ENCODE measurements around the gene CXCL1.

CXCL1 gene

GRCh38 chr4:73836373-73837279, 32.6 kb upstream of the CXCL1 start, which contains the start of gene CXCL6:
Gene CXCL6, plus strand, starts transcription at chr4:73836678. Its CDS starts 73 bp downstream, at chr4:73836751.
- no peak within 1 kb of the TSS for H2BK120ac ChIP-seq (ENCODE audit: low read depth, low read length)
- no peaks in the 10 kb centered on the region for H3K9me3 ChIP-seq (ENCODE audit: control insufficient read depth, low read length)
- 4% methylated on average over 40 of the region's 41 CpGs for WGBS
- peak within 1 kb of the TSS; percentile 69 for H3K27ac ChIP-seq (ENCODE audit: low read length, poor library complexity, severe bottlenecking)
- H3K14ac ChIP-seq (ENCODE audit: low read length in 2 of 2): no peak within 1 kb of the TSS
- H2AK5ac ChIP-seq (ENCODE audit: low read length, severe bottlenecking): peak within 1 kb of the TSS; percentile 39
- peak within 1 kb of the TSS; percentile 20 to 81 for H3K4ac ChIP-seq (ENCODE audit: low read depth in 1 of 2, low read length in 2 of 2)
- peak within 1 kb of the TSS; percentile 1 for H2AFZ ChIP-seq (ENCODE audit: low read depth, low read length)
- H4K91ac ChIP-seq (ENCODE audit: low read length): peak within 1 kb of the TSS; percentile 72
- H3K23ac ChIP-seq (ENCODE audit: low read length in 2 of 2): peak within 1 kb of the TSS in 1 of 2 experiments; percentile 34
- no peaks in the 10 kb centered on the region for H3K36me3 ChIP-seq (ENCODE audit: control insufficient read depth in 1 of 2, insufficient read depth in 2 of 2, low read depth in 1 of 2, low read length in 2 of 2)
- peak within 1 kb of the TSS; percentile 45 for H3K4me2 ChIP-seq (ENCODE audit: low read length, poor library complexity, severe bottlenecking)
- no peaks in the 10 kb centered on the region for H3K27me3 ChIP-seq (ENCODE audit: control insufficient read depth in 1 of 2, insufficient read depth in 1 of 2, low read length in 2 of 2)
- peak within 1 kb of the TSS; percentile 40 to 63 for H3K18ac ChIP-seq (ENCODE audit: low read depth in 1 of 2, low read length in 2 of 2)
- peak; percentile 46 for DNase-seq
- H4K8ac ChIP-seq (ENCODE audit: low read length): peak within 1 kb of the TSS; percentile 93
- peak within 1 kb of the TSS; percentile 77 for H2BK15ac ChIP-seq (ENCODE audit: low read depth, poor library complexity, severe bottlenecking)
- peaks cover 2% of the 10 kb centered on the region for H3K4me1 ChIP-seq (ENCODE audit: control insufficient read depth, insufficient read depth, low read depth, low read length)
- peak within 1 kb of the TSS; percentile 54 to 63 for H2BK12ac ChIP-seq (ENCODE audit: low read length in 2 of 2)
- H3K79me1 ChIP-seq (replicated peaks; ENCODE audit: low read length, poor library complexity, severe bottlenecking): peaks cover 2% of the 10 kb centered on the region
- H2BK5ac ChIP-seq (ENCODE audit: low read depth, low read length, poor library complexity, severe bottlenecking): peak within 1 kb of the TSS; percentile 92
- peak within 1 kb of the TSS; percentile 65 for H3K9ac ChIP-seq (ENCODE audit: low read length)
- peak within 1 kb of the TSS; percentile 57 to 82 for H3K4me3 ChIP-seq (ENCODE audit: insufficient read depth in 1 of 2, low read depth in 1 of 2, low read length in 2 of 2)

GRCh38 chr4:73839071-73839470, 30.1 kb upstream of the CXCL1 start:
- peaks cover 2% of the 10 kb centered on the region for H3K4me1 ChIP-seq (ENCODE audit: control insufficient read depth, insufficient read depth, low read depth, low read length)
- no peak overlapping the region for H2BK15ac ChIP-seq (ENCODE audit: low read depth, poor library complexity, severe bottlenecking)
- no peak overlapping the region for H2AFZ ChIP-seq (ENCODE audit: low read depth, low read length)
- no peak overlapping the region for H3K9ac ChIP-seq (ENCODE audit: low read length)
- peak overlapping the region; percentile 53 for H3K4me2 ChIP-seq (ENCODE audit: low read length, poor library complexity, severe bottlenecking)
- no peak overlapping the region for H3K18ac ChIP-seq (ENCODE audit: low read depth in 1 of 2, low read length in 2 of 2)
- peaks cover 2% of the 10 kb centered on the region for H3K79me1 ChIP-seq (replicated peaks; ENCODE audit: low read length, poor library complexity, severe bottlenecking)
- no peak overlapping the region for H3K4ac ChIP-seq (ENCODE audit: low read depth in 1 of 2, low read length in 2 of 2)
- no peaks in the 10 kb centered on the region for H3K27me3 ChIP-seq (ENCODE audit: control insufficient read depth in 1 of 2, insufficient read depth in 1 of 2, low read length in 2 of 2)
- no peak overlapping the region for H4K8ac ChIP-seq (ENCODE audit: low read length)
- H2BK5ac ChIP-seq (ENCODE audit: low read depth, low read length, poor library complexity, severe bottlenecking): peak overlapping the region; percentile 38
- WGBS: 86% methylated on average over 4 of the region's 5 CpGs
- no peaks in the 10 kb centered on the region for H3K9me3 ChIP-seq (ENCODE audit: control insufficient read depth, low read length)
- no peak overlapping the region for H2BK120ac ChIP-seq (ENCODE audit: low read depth, low read length)
- no peak overlapping the region for H3K27ac ChIP-seq (ENCODE audit: low read length, poor library complexity, severe bottlenecking)
- H2BK12ac ChIP-seq (ENCODE audit: low read length in 2 of 2): no peak overlapping the region
- H4K91ac ChIP-seq (ENCODE audit: low read length): no peak overlapping the region
- no peaks in the 10 kb centered on the region for H3K36me3 ChIP-seq (ENCODE audit: control insufficient read depth in 1 of 2, insufficient read depth in 2 of 2, low read depth in 1 of 2, low read length in 2 of 2)
- H3K4me3 ChIP-seq (ENCODE audit: insufficient read depth in 1 of 2, low read depth in 1 of 2, low read length in 2 of 2): no peak overlapping the region
- peak overlapping the region; percentile 90 for H2AK5ac ChIP-seq (ENCODE audit: low read length, severe bottlenecking)
- DNase-seq: no peak
- no peak overlapping the region for H3K14ac ChIP-seq (ENCODE audit: low read length in 2 of 2)
- no peak overlapping the region for H3K23ac ChIP-seq (ENCODE audit: low read length in 2 of 2)

GRCh38 chr4:73839715-73840114, 29.5 kb upstream of the CXCL1 start:
- no peak for DNase-seq
- no peak overlapping the region for H3K4me3 ChIP-seq (ENCODE audit: insufficient read depth in 1 of 2, low read depth in 1 of 2, low read length in 2 of 2)
- H3K4ac ChIP-seq (ENCODE audit: low read depth in 1 of 2, low read length in 2 of 2): no peak overlapping the region
- WGBS: no CpG with 5 or more reads among the region's 3 CpGs
- H3K9me3 ChIP-seq (ENCODE audit: control insufficient read depth, low read length): no peaks in the 10 kb centered on the region
- peaks cover 2% of the 10 kb centered on the region for H3K4me1 ChIP-seq (ENCODE audit: control insufficient read depth, insufficient read depth, low read depth, low read length)
- H3K36me3 ChIP-seq (ENCODE audit: control insufficient read depth in 1 of 2, insufficient read depth in 2 of 2, low read depth in 1 of 2, low read length in 2 of 2): no peaks in the 10 kb centered on the region
- no peak overlapping the region for H4K91ac ChIP-seq (ENCODE audit: low read length)
- no peak overlapping the region for H2AFZ ChIP-seq (ENCODE audit: low read depth, low read length)
- peaks cover 2% of the 10 kb centered on the region for H3K79me1 ChIP-seq (replicated peaks; ENCODE audit: low read length, poor library complexity, severe bottlenecking)
- H3K27ac ChIP-seq (ENCODE audit: low read length, poor library complexity, severe bottlenecking): no peak overlapping the region
- H3K23ac ChIP-seq (ENCODE audit: low read length in 2 of 2): no peak overlapping the region
- H2BK120ac ChIP-seq (ENCODE audit: low read depth, low read length): no peak overlapping the region
- H3K27me3 ChIP-seq (ENCODE audit: control insufficient read depth in 1 of 2, insufficient read depth in 1 of 2, low read length in 2 of 2): no peaks in the 10 kb centered on the region
- H2BK12ac ChIP-seq (ENCODE audit: low read length in 2 of 2): no peak overlapping the region
- H3K9ac ChIP-seq (ENCODE audit: low read length): no peak overlapping the region
- H3K4me2 ChIP-seq (ENCODE audit: low read length, poor library complexity, severe bottlenecking): no peak overlapping the region
- no peak overlapping the region for H4K8ac ChIP-seq (ENCODE audit: low read length)
- no peak overlapping the region for H2BK15ac ChIP-seq (ENCODE audit: low read depth, poor library complexity, severe bottlenecking)
- H3K14ac ChIP-seq (ENCODE audit: low read length in 2 of 2): no peak overlapping the region
- no peak overlapping the region for H3K18ac ChIP-seq (ENCODE audit: low read depth in 1 of 2, low read length in 2 of 2)
- no peak overlapping the region for H2BK5ac ChIP-seq (ENCODE audit: low read depth, low read length, poor library complexity, severe bottlenecking)
- no peak overlapping the region for H2AK5ac ChIP-seq (ENCODE audit: low read length, severe bottlenecking)

GRCh38 chr4:73841243-73841925, 27.8 kb upstream of the CXCL1 start:
- WGBS: 85% methylated on average over 1 of the region's 4 CpGs
- Histone ChIP-seq H3K23ac (ENCODE audit: low read length in 2 of 2) (no peak overlapping the region), H3K4me1 (ENCODE audit: control insufficient read depth, insufficient read depth, low read depth, low read length) (no peaks in the 10 kb centered on the region), H4K8ac (ENCODE audit: low read length) (no peak overlapping the region), H2BK12ac (ENCODE audit: low read length in 2 of 2) (no peak overlapping the region), H2BK120ac (ENCODE audit: low read depth, low read length) (no peak overlapping the region), H2BK5ac (ENCODE audit: low read depth, low read length, poor library complexity, severe bottlenecking) (no peak overlapping the region), H3K9ac (ENCODE audit: low read length) (no peak overlapping the region), H3K18ac (ENCODE audit: low read depth in 1 of 2, low read length in 2 of 2) (no peak overlapping the region), H4K91ac (ENCODE audit: low read length) (no peak overlapping the region), H3K4me3 (ENCODE audit: insufficient read depth in 1 of 2, low read depth in 1 of 2, low read length in 2 of 2) (no peak overlapping the region), H3K4me2 (ENCODE audit: low read length, poor library complexity, severe bottlenecking) (no peak overlapping the region), H2AFZ (ENCODE audit: low read depth, low read length) (no peak overlapping the region), H3K27me3 (ENCODE audit: control insufficient read depth in 1 of 2, insufficient read depth in 1 of 2, low read length in 2 of 2) (no peaks in the 10 kb centered on the region), H3K79me1 (replicated peaks; ENCODE audit: low read length, poor library complexity, severe bottlenecking) (peaks cover 2% of the 10 kb centered on the region), H2AK5ac (ENCODE audit: low read length, severe bottlenecking) (no peak overlapping the region), H3K4ac (ENCODE audit: low read depth in 1 of 2, low read length in 2 of 2) (no peak overlapping the region), H3K14ac (ENCODE audit: low read length in 2 of 2) (no peak overlapping the region), H2BK15ac (ENCODE audit: low read depth, poor library complexity, severe bottlenecking) (no peak overlapping the region), H3K9me3 (ENCODE audit: control insufficient read depth, low read length) (no peaks in the 10 kb centered on the region), H3K36me3 (ENCODE audit: control insufficient read depth in 1 of 2, insufficient read depth in 2 of 2, low read depth in 1 of 2, low read length in 2 of 2) (no peaks in the 10 kb centered on the region), H3K27ac (ENCODE audit: low read length, poor library complexity, severe bottlenecking) (no peak overlapping the region)
- no peak for DNase-seq

All from mesenchymal stem cell (in vitro differentiated cells and primary cell).